GM12872 (cell line): ENCODE data around the gene OPN3.

ENCODE experiments used
- TF ChIP-seq, protein P1 (sequence below): IDR thresholded peaks from 3 replicates; pipeline ENCODE4 v1.5.1; 2011; ENCODE audit warnings: low read depth, mild to moderate bottlenecking, low read length, moderate library complexity; ENCODE audit not compliant: insufficient read depth

Gene OPN3

DNA sequence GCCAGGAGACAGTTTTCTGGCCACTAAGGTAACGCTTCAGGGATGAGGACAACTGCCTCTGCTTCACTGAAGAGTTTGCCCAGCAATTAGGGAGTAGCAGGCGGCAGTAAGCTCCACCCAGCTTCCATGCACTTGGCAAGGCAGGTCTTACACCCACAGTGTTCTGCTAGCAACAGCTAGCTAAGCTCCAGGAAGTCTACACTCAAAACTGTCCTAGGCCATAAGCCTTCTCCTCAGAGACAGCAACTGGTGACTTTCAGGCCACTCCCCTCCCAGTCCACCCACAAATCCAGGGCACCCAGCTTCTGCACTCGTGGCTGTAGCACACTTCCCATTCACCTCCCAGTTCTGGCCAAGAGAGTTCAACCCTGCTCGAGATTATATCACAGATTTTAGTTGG is 60.7 kb downstream of the OPN3 start:
- TF ChIP-seq, protein P1, sequence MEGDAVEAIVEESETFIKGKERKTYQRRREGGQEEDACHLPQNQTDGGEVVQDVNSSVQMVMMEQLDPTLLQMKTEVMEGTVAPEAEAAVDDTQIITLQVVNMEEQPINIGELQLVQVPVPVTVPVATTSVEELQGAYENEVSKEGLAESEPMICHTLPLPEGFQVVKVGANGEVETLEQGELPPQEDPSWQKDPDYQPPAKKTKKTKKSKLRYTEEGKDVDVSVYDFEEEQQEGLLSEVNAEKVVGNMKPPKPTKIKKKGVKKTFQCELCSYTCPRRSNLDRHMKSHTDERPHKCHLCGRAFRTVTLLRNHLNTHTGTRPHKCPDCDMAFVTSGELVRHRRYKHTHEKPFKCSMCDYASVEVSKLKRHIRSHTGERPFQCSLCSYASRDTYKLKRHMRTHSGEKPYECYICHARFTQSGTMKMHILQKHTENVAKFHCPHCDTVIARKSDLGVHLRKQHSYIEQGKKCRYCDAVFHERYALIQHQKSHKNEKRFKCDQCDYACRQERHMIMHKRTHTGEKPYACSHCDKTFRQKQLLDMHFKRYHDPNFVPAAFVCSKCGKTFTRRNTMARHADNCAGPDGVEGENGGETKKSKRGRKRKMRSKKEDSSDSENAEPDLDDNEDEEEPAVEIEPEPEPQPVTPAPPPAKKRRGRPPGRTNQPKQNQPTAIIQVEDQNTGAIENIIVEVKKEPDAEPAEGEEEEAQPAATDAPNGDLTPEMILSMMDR = no peak

DNA sequence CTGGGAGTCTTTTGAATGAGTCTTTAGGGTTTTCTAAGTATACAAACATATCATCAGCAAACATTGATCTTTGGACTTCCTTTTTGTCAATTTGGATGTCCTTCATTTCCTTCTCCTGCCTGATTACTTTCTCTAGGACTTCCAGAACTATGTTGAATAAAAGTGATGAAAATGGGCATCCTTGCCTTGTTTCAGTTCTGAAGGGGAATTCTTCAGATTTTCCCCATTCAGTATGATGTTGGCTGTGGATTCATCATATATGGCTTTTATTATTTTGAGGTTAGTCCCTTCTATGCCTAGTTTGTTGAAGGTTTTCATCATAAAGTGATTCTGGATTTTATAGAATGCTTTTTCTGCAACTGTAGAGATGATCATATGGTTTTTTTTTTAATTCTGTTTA is 66.0 kb downstream of the OPN3 start:
- TF ChIP-seq, protein P1 = no peak

DNA sequence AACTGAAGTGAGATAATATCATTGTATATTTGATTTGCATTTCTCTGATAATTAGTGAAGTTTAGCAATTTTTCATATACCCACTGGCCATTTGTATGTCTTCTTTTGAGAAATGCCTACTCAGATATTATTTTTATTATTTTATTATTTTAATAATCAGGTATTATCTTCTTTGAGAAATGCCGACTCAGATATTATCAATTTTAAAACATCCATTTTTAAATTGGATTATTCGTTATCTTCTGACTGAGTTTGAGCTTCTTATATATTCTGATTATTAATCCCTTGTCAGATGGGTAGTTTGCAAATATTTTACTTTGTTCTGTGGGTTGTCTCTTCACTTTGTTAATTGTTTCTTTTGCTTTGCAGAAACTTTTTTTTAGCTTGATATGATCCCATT is 70.3 kb downstream of the OPN3 start:
- TF ChIP-seq, protein P1 = no peak

DNA sequence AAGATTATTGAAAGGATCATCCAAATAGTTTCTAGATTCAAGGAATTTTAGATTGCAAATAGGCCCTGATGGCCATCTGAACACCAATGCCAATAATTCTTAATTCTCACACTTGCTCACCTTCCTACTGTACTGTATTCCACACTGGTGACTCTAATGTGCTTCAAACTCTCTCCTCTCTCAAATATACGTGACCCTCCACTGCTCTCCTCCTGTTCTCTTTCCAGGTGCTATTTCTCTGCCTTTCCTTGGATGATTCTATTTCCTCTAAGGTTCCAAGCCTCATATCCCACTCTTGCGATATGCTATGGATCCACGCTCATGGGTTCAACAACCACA is 79.4 kb downstream of the OPN3 start:
- TF ChIP-seq, protein P1 = no peak

DNA sequence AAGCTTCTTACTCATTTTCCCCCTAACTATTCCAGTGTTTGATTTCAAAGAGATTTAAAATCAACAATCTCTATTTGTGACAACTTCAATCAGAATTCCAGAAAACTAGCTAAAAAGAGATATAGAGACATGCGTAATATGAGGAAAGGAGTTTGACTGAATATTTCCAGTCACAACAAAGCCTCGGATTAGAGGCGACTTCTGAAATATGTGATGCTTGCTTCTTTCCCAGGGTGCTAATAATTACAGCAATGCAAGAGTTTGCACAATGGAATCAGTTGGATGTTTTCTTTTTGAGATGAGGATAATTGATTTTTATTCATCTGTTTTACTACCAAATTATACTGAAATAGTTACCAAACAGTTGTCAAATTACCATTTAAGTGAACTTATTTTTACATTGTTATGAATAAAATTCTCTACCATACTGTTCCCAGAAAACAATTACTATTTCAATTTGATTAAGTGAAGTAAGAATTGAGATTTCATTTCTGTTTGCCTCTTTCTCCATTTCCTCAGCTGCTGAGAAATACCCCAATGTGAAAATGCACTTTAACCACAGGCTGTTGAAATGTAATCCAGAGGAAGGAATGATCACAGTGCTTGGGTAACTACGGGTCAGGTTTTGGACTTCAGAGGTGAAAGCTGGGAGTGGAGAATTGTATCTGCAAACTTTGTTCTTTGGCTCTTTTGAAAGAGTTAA is 79.9 kb downstream of the OPN3 start:
- TF ChIP-seq, protein P1 = no peak

DNA sequence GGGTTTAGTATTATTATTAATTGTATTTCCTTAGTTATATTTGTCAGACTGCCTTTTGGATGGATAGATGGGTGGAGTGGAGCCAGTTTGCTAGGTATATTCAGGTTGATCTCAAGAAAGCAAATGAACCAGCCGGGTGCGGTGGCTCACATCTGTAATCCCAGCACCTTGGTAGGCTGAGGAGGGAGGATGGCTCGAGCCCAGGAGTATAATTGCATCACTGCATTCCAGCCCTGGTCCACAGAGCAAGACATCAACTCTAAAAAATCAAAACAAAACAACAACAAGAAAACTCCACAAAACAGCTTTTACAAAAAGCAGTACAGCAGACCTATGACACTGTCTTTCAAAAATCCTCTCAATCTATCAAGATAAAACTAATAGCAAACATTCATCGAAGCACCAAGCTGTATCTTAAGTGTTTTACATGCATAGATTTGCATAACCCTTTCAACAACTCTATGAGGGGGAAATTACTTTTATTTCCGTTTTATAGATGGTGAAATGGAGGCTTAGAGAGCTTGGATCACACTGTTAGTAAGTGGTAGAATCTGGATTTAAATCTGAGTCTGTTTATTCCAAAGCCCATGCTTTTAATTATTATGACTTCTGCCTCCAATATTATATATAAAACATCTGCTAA is 82.5 kb downstream of the OPN3 start:
- TF ChIP-seq, protein P1 = no peak

DNA sequence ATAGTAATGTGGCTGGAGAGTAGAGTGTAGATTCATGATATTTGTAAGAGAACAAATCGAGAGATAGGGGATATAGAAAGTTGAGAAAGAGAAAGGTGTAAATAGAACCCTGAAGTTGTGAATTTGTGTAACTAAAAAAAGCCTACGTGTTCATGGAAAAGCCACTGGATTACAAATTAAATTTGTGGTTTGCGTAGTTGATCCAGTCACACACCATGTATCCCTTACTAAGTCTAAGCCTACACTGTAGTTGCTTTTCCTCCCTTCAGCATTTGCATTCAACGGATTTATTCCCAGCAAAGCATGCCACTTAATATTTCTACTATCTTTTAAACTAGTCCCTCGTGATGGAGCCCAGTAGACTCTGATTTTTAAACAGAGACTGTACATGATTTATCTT is 83.1 kb downstream of the OPN3 start:
- TF ChIP-seq, protein P1 = no peak
